ENCODE measurements around the gene ARHGAP25.
A peak's percentile ranks its signal among the peaks of the same experiment; 100 is the strongest.

ARHGAP25 gene, protein sequence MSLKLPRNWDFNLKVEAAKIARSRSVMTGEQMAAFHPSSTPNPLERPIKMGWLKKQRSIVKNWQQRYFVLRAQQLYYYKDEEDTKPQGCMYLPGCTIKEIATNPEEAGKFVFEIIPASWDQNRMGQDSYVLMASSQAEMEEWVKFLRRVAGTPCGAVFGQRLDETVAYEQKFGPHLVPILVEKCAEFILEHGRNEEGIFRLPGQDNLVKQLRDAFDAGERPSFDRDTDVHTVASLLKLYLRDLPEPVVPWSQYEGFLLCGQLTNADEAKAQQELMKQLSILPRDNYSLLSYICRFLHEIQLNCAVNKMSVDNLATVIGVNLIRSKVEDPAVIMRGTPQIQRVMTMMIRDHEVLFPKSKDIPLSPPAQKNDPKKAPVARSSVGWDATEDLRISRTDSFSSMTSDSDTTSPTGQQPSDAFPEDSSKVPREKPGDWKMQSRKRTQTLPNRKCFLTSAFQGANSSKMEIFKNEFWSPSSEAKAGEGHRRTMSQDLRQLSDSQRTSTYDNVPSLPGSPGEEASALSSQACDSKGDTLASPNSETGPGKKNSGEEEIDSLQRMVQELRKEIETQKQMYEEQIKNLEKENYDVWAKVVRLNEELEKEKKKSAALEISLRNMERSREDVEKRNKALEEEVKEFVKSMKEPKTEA

DNA sequence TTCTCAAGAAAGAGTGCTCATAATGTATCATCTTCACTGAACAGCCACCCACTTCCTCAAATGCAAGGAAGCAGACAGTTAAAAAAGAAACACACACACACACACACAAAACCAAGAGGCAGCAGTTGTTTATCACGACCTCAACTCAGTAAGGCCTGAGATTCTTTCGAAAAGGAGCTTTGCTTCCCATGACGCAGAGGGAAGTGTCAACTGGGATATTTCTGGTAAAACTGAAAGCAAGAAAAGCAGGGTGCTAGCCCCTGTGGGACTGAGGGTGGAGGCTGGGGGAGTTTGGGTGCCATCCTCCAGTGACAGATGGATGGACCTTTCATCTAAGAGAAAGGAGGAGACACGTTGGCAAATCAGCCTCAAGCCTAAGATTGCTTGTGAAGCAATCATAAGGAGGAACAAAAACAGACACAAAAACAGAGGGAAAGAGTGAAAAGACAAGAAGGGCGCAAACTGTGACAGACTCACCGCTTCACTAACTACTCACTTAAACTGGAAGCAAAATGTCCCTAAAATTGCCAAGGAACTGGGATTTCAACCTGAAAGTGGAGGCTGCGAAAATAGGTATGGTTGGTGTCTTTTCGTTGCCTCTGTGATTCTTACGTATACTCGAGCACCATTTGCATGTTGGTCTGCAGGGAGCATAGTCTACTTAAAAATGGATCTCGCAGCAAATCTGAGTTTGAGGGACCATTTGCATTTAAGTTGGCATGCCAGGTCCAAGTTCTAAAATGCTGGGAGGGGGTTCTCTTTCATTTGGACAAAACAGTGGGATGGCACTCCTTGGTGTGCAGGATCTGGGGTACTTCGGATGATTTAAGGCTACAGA is at the start of gene ARHGAP25:
Gene ARHGAP25 (plus strand): TSS at position 124 of the 838 bp plus-strand sequence. CDS start 389 bp downstream, at position 513.
- DNase-seq, result peak; percentile 58 to 67

DNA sequence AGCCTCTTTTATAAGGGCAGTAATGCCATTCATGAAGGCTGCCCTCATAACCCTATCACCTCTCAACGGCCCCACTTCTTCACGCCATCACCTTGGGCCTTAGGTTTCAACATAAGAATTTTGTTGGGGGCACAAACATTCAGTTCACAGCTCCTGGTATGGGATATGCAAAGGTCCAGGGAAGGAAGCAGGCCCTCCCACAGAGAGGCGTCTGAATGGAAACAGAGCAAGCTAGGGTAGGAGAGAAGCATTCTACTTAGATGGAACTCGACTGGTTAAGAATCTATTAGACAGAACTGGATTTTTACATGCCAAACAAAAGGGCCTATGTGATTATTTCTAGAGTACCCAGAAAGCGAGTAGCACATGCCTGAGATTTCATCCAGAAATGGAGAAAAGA is 48.4 kb upstream of the ARHGAP25 start:
- DNase-seq, result no peak

DNA sequence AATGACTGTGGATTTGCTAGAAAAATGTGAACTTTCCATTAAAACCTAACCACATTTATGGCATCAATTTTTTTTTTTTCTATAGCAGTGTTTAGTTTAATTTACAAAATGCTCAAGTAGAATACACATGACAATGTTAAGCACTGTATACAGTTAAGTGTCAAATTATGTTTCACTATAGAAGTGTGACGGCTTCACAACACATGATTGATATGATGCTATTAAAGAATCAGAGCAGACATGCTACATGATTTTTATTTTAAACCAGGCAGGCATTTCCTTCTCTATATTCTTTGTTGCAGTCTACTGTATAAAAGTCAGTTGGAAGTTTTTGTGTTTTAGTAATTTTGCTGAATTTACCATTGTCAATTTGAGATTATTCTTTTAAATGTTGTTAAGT is 47.6 kb upstream of the ARHGAP25 start:
- no peak for DNase-seq

DNA sequence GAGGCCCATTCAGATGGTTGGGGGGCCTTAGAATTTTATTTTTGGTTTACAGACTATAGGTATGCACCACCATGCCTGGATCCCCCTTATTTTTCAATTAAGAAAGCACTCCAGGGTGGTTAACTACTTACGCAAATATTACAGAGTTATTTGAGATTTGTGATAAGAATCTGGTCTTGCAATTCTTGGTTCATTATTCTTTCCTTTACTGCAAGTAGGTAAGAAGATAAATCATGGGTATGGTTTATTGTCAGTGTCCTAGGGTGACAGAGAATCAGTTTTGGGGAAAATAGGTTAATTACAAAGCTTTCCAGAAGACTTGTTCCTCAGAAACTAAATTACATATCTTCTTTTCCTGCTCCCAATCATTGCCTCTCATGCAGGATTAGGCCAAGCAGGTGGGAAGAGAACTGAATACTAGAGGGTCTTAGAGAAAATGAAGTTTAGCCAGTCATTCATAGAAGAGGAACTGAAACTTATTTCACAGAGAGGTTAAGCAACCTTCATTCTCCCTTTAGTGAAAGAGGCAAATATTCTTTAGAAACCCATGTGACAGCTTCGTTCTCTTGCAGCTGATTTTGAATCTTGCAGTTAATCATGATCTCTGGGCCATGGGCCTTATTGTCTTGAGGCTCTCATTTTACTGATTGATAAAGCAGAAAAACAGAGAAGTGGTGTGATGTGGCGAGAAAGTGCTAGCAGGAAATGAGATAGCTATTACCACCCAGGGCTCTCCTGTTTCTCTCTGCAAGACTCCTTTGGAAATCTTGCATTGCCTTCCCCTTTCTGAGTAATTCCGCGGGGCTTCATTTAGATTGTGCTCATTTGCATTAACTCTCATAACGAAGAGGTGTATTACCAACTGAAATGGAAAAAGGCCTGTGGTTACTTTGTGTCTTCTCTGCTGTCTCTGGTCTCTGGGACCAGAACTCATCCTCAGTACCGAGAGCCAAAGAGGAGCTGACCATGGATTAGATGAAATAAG is 44.8 kb upstream of the ARHGAP25 start:
- DNase-seq, result peak in 1 of 2 donors; percentile 12

DNA sequence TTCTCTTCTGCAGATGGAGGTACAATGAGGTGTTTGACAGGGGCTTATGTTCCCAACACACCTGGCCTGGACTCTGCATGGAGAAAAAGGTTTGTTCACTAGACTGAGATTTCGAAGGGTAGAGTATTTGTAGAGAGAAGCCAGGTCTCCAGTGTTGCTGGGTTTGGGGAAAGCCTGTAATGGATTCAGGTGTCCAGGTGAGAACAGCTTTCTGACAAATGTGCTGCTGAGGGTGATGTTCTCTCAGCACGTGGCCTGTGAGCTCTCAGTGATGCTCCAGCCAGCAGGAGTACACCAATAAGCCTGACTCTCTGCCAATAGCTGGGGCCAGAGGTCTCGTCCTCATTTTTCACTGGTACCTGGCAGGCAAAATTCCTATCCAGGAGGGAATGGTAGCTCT is 43.8 kb upstream of the ARHGAP25 start:
- no peak for DNase-seq

DNA sequence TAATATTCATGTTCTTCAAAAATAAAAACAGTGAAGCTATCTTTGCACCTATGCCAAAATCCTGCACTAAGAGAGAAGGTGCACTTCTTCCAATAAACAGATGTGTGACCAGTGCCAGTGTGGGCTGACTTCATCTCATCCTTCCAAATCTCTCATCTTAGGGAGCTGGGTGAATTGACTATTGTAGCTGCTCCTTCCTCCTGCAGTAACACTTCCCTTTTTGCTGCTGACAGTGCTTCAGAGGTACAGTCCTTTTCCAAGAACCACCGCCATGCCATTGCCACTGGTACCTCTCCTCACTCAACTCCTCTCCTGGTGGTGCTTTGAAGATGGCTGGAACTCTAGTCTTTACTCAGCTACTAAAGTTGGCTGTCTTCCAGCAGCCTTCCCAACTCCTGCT is 42.1 kb upstream of the ARHGAP25 start:
- no peak for DNase-seq

DNA sequence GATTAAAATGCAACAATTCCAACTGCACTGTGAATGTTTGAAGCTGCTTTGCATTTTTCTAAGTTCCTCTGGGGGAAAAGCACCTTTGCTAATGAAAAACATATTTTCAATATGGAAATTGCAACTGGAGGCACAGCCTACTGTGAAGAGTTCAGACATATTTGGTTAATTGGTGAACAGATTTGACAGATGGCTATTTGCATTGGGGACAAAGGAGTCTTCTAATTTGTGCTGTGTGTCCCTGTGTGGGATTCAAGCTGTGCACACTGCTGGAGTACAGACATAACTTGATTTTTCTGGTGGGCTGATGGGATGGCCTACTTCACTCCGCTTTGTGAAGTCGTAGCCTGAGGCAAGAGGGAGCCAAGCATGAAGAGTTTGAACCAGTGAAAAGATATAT is 40.7 kb upstream of the ARHGAP25 start:
- DNase-seq, result no peak

DNA sequence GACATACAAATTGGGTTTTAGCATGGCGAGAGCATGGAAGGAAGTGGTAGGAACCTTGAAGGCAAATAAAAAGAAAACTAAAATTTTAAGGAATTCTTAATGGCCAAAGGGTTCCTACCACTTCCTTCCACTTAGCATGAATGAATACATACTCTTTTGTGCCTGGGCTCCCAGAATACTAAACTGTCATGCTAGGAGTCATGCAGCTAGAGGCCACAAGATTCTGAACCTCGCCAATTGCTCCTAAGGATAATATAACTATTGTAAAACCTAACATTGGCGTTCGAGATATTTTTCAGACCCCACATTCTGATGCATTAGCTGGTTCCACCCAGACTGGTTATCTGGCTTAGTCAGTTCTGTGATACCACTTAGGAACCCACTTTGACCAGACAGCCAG is 38.6 kb upstream of the ARHGAP25 start:
- no peak for DNase-seq

DNA sequence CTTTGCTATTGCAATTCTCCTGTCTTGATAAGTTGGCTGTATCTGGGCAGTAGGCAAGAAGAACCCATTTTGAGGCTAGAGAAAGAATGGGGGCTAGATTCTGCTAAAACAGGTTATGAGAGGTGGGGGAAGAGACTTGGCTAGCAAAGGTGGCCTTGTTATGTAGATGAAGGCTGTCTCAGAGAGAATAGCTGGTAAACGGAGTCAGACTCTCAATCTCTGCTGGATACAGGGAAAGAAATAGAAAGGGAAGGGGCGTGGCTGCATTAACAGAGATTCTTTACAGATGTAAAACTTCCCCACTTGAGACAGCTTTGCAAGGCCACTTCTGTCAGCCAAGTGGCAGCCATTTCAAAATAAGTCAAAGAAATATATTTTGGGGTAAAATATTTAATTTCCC is 38.1 kb upstream of the ARHGAP25 start:
- no peak for DNase-seq

DNA sequence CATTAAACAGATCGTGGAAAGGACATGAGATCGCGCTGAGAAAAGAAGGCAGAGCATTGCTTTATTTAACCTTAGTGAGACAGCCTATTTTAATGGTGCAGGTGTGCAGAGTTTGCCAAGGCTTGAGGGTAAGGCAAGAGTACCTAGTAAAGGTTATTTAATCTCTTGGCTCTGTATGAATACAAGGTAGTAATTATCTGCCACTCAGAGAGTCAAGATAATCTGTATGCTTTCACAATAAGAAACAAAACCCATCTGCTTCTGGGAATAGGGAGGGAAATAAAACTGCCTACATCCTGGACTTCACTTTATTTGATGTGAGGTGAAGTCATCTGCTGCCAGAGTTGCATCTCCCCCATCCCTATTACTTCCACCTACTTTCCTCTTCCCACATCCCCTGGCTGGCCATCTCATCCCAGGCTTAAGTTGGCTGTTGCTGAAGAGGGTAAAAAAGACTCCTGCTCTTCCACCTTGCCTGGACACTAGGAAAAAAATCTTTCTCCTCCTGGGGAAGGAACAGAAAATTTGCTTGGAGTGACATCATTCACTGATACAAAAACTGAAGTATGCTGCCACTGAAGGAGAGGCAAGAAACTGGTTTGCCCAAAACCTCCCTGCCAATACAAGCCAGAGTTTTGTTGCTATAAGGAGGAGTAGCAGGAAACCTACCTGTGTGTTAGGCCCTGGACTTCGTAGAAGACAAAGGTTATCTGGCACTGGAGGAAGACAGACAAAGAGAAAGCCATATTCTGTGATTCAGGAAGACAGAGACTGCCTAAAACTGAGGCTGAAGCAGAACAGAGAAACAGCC is 35.8 kb upstream of the ARHGAP25 start:
- no peak for DNase-seq

DNA sequence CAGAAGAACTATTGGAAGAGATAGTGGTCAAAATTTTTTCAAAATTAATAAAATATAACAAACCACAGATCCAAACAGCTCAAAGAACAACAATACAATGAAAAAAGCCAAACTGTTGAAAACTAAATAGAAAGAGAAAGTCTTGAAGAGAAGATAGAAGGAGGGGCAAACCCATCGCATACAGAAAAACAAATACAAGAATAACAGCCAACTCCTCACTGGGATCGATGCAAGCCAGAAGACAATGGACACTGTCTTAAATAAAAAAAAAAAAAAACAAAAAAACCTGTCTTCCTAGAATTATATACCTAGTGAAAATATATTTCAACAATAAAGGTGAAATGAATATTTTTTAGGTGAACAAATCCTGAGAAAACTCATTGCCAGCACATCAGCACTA is 34.1 kb upstream of the ARHGAP25 start:
- no peak for DNase-seq

DNA sequence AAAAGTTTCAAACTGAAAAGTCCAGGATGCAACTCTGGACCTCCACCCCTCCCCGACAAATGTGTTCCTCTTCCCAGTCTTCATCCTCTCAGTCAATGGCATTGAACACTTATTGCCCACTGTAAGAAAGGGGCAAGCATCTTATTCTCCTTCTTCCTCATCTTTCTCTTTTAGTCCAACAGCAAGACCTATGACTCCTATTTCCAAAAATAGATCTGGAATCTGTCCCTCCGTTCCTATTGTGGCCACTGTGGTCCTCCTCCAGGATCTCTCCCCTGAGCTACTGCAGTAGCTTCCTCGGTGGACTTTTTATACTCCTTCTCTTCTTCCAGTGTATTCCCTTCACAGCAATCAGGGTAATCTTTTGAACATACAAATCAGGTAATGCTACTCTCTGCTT is 28.0 kb upstream of the ARHGAP25 start:
- DNase-seq, result no peak

DNA sequence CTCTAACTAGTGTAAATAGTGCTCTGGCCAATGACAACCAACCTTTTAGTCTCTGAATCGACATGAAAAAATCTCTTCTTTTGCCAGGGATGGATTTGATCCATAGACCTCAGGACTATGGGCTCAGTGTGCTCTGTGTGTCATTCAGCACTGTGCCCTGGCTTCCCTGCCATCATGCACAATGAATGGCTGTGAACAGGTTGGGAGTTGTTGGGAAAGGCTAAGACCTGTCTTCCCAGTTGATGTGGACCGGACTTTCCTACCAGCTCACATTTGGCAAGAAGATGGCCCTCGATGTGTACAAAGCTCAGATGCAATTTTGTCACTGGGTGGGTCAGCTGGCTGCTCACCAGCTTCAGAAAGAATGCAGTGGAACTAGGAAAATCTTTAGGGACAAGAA is 26.0 kb upstream of the ARHGAP25 start:
- no peak for DNase-seq

DNA sequence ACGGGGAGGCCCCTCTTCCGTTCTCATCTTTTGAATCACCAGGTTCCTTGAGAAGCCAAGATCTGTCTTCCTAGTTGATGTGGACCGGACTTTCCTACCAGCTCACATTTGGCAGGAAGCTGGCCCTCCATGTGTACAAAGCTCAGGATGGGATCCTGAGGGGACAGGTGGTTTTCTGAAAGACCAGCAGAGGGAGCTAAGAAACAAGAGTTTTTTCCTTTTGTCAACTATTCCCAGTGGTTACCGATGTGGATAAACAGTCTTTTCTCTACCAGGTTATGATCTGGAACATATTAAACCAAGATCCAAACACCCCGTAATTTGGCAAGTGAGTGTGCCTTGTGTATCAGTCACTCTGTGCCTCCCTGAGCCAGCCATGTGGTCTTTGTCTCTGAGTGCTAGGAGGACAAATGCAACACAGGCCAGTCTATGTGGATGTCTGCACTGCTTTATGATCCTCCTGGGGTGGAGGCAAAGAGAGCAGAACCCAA is 25.1 kb upstream of the ARHGAP25 start:
- DNase-seq, result peak in 1 of 2 donors; percentile 43

DNA sequence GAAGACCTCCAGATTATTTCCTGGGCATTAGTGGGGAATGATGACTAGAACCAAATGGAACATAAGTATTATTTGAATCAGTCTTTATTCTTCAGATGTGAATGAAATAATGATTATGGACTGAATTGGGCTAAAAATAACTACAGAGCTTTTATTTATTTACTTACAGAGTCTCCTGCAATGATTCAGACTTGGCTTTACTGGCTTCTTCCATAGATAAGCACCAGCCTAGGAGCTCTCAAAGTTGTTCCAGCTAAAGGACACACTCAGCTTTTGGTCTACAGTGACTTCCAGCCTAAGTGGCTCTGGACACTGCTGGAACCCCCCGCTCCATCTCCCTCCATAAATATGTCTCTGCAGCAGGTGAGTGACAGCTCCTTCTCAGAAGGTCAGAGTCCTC is 24.3 kb upstream of the ARHGAP25 start:
- no peak for DNase-seq

DNA sequence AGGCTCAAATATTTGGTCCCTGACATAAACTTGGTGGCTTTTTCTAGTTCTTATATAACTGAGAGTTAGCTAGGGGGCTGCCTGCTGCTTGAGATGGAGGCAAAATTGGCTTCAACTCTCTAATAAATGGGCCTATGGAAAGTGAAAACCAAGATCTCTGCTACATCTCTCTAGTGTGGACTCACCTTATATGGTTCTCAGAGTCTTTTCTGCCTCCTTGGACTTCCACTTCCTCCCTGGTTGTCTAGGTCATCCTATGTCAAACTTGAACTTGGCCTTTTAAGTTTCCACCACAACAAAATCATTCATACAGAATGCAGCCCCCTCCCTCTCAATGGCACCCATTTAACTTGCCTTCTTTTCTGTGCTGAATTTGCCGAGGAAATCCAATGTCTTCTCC is 23.9 kb upstream of the ARHGAP25 start:
- no peak for DNase-seq

DNA sequence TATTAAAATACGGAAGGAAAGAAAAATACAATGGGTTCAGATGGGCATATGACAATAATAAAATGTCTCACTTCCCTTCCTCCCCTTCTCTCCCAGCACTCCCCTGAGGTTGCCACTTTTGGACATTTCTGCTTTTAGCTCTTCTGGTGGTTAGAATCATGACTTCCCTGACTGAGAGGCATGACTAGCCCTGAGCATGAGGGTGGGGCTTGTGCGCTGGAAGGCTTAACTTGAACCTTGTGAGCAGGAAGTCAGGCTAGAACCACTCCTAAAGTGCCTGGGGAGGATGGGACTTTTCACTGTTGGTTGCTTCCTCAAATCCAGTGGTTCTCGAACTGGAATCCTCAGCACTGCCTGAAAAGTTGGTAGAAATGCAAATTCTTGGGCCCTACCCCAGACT is 19.7 kb upstream of the ARHGAP25 start:
- DNase-seq, result peak; percentile 44 to 78

DNA sequence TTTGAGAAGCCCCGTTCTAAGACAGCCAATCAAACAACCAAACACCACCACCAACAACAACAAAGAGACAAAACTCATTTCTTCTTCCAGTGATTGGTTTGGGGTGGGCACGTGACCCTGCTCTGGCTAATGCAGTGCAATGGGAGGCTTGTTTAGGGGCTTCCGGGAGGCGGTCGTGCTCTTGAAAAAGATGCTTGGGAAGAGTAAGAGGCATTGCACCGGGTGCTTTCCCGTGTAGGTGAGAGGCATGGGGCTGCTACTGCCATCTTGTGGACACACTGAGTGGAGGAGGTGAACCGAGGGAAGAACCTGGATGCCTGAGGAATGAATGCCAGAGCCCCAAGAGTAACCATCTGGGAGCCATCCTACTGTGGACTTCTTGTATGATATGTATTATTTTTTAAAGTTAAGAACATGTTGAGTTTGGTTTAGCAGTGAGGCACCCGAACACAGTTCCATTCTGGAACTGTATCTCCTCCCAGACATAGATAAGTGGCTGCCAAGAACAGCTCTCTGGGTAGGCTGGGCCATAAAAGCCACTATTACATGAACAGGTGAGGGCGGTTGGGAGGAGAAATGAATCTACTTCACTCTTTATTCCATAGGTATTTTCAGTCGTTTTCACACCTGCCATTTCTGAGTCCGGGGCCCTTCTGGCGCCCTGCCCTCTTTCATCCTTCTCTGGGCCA is 19.1 kb upstream of the ARHGAP25 start:
- peak; percentile 54 to 61 for DNase-seq

DNA sequence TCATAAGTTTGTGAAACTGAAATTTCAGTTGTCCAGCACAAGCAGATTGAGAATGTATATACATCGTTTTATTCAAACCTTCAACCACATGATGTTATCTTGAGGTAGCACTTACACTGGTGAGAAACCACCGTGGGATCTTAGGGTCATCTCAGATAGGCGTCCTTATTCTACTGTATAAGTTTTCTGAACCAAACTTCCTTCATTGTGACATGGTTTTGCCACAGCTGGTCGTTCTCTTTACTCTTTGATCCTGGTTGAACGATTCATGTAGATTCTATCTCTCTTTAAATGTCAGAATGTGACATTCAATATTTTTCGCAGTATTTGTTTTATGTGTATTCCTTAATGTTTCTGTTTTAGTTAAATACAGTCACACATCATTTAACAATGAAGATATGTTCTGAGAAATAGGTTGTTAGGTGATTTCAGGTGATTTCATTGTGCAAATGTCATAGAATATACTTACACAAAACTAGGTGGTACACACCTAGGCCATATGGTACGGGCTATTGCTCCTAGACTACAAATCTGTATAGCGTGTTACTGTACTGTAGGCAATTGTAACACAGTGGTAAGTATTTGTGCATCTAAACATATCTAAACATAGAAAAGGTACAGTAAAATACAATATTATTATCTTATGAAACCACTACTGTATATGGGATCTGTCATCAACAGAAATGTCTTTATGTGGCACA is 17.9 kb upstream of the ARHGAP25 start:
- DNase-seq, result no peak

DNA sequence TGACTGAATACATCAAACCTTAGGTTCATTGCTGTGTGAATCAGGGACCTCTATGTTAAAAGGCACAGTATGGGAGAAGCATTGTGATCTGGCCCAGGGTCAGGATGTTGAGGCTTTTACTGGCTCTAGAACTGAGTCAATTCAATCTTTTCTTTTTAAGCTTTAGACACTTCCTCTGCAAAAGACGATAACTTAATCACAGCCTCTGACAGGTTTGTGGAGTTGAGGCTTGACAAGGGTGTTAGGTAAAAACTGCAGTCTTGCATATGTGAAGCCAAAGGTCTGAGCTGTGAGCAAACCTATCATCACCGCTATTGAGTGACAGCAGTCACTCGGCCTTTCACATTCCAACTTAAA is 17.3 kb upstream of the ARHGAP25 start:
- DNase-seq, result no peak
